Peyer's patch (tissue), 4 donors: ENCODE data around the gene AOPEP. TPM values are rescaled to one million over a fixed set of nuclear protein-coding genes. Genes with fewer than 3 reads are reported as not detected.

Experiments
- DNase-seq, 3 donors: peaks; one replicate each; pipeline ENCODE4 v3.0.0-alpha.2; 2017 to 2019
- H3K27ac ChIP-seq, 4 donors: fragments of 200-600 bp; sonication (generic); one replicate each; pipeline ENCODE4 v1.5.1; 2016 to 2019
- H3K27me3 ChIP-seq, 2 donors: fragments of 200-600 bp; sonication (generic); one replicate each; pipeline ENCODE4 v1.5.1; 2019
- H3K36me3 ChIP-seq, 3 donors: fragments of 200-600 bp; sonication (generic); one replicate each; pipeline ENCODE4 v1.5.1; 2016 to 2019
- H3K4me1 ChIP-seq, 4 donors: fragments of 200-600 bp; sonication (generic); one replicate each; pipeline ENCODE4 v1.5.1; 2016 to 2019
- H3K4me3 ChIP-seq, 4 donors: fragments of 200-600 bp; sonication (generic); 1 replicate in 3 of 4; 2 replicates in 1 of 4; pipeline ENCODE4 v1.5.1; 2016 to 2019; ENCODE audit warnings: mild to moderate bottlenecking in 1 of 4
- H3K9me3 ChIP-seq, 4 donors: fragments of 200-600 bp; sonication (generic); one replicate each; pipeline ENCODE4 v1.5.1; 2016 to 2019; ENCODE audit warnings: mild to moderate bottlenecking in 1 of 4
- CTCF ChIP-seq, 6 experiments: fragments of 450-650 bp in 4 of 6; fragments of 200-600 bp in 2 of 6; sonication (generic) in 1 of 6; IDR thresholded peaks; one replicate each; pipeline ENCODE4 v1.5.1; 2017 to 2019; ENCODE audit warnings: antibody characterized with exemption in 6 of 6, mild to moderate bottlenecking in 3 of 6, moderate library complexity in 1 of 6
- POLR2A ChIP-seq, 2 donors: fragments of 450-650 bp; IDR thresholded peaks; one replicate each; pipeline ENCODE4 v1.5.1; 2017; ENCODE audit warnings: antibody characterized with exemption in 2 of 2, mild to moderate bottlenecking in 2 of 2, moderate library complexity in 2 of 2
- total RNA-seq, 4 donors: library from RNA; depleted of rRNA; stranded (reverse); fragments of >200 nt; gene quantifications; one replicate each; pipeline ENCODE4 v1.1.0, GENCODE V29; 2016

Gene AOPEP
- total RNA-seq, 4 donors from 2014 or later = 83.5 to 272 (median 117) TPM

- Histone ChIP-seq H3K27ac (peak overlapping the region; percentile 25 to 98 (median 54)), H3K4me3 (peak overlapping the region in 2 of 4 donors; percentile 20 to 33), H3K9me3 (no peaks in the 10 kb centered on the region), H3K27me3 (no peaks in the 10 kb centered on the region), H3K4me1 (peaks cover 0 to 4% (median 0%) of the 10 kb centered on the region in 4 donors), H3K36me3 (no peaks in the 10 kb centered on the region)
- DNase-seq = no peak
- TF ChIP-seq POLR2A (IDR thresholded peaks at IDR 0.05) (no peak), CTCF (IDR thresholded peaks at IDR 0.05) (no peak)
Measured at GRCh38 chr9:95000821-95001220, 274.3 kb downstream of the AOPEP start.

- H3K27ac ChIP-seq = peak overlapping the region in 2 of 4 donors; percentile 25 to 98
- H3K36me3 ChIP-seq = no peaks in the 10 kb centered on the region
- no peaks in the 10 kb centered on the region for H3K9me3 ChIP-seq
- peaks cover 0 to 4% (median 0%) of the 10 kb centered on the region in 4 donors for H3K4me1 ChIP-seq
- H3K4me3 ChIP-seq = no peak overlapping the region
- no peaks in the 10 kb centered on the region for H3K27me3 ChIP-seq
- DNase-seq = no peak
- no peak for TF ChIP-seq CTCF (IDR thresholded peaks at IDR 0.05)
- no peak for TF ChIP-seq POLR2A (IDR thresholded peaks at IDR 0.05)
Measured at GRCh38 chr9:95001720-95002119, 275.2 kb downstream of the AOPEP start.

GRCh38 chr9:95003689-95004410 lies 277.4 kb downstream of the AOPEP start:
- no peaks in the 10 kb centered on the region for H3K9me3 ChIP-seq
- no peak for TF ChIP-seq POLR2A (IDR thresholded peaks at IDR 0.05)
- TF ChIP-seq CTCF (IDR thresholded peaks at IDR 0.05) = peak in 2 of 6 experiments; percentile 18 to 31
- H3K27ac ChIP-seq = peak overlapping the region; percentile 73 to 98 (median 94)
- peaks cover 0 to 4% (median 0%) of the 10 kb centered on the region in 4 donors for H3K4me1 ChIP-seq
- no peaks in the 10 kb centered on the region for H3K27me3 ChIP-seq
- no peaks in the 10 kb centered on the region for H3K36me3 ChIP-seq
- H3K4me3 ChIP-seq = peak overlapping the region; percentile 56 to 92 (median 74)
- DNase-seq = peak in 1 of 3 donors; percentile 71

GRCh38 chr9:95004411-95005277 lies 278.1 kb downstream of the AOPEP start:
- no peaks in the 10 kb centered on the region for H3K27me3 ChIP-seq
- peak overlapping the region; percentile 56 to 92 (median 74) for H3K4me3 ChIP-seq
- peak in 2 of 3 donors; percentile 73 to 84 for DNase-seq
- H3K36me3 ChIP-seq = no peaks in the 10 kb centered on the region
- H3K4me1 ChIP-seq = peaks cover 0 to 4% (median 0%) of the 10 kb centered on the region in 4 donors
- peak in 1 of 2 donors; percentile 38 for TF ChIP-seq POLR2A (IDR thresholded peaks at IDR 0.05)
- peak in 1 of 6 experiments; percentile 3 for TF ChIP-seq CTCF (IDR thresholded peaks at IDR 0.05)
- no peaks in the 10 kb centered on the region for H3K9me3 ChIP-seq
- H3K27ac ChIP-seq = peak overlapping the region; percentile 73 to 98 (median 94)

- no peaks in the 10 kb centered on the region for H3K9me3 ChIP-seq
- no peak for DNase-seq
- peaks cover 0 to 4% (median 0%) of the 10 kb centered on the region in 4 donors for H3K4me1 ChIP-seq
- no peak for TF ChIP-seq CTCF (IDR thresholded peaks at IDR 0.05)
- TF ChIP-seq POLR2A (IDR thresholded peaks at IDR 0.05) = no peak
- H3K36me3 ChIP-seq = no peaks in the 10 kb centered on the region
- peak overlapping the region; percentile 56 to 92 (median 74) for H3K4me3 ChIP-seq
- peak overlapping the region; percentile 71 to 98 (median 94) for H3K27ac ChIP-seq
- H3K27me3 ChIP-seq = no peaks in the 10 kb centered on the region
Measured at GRCh38 chr9:95005278-95006143, 279.0 kb downstream of the AOPEP start.
